IMR-90 (cell line): ENCODE measurements around the gene CCDC102A. TPM values are rescaled to one million over a fixed set of nuclear protein-coding genes. Genes with fewer than 3 reads are reported as not detected.

ENCODE experiments used
- ATAC-seq: fragments of 200-7000 bp; cut with Tn5 transposase; 2 replicates; pipeline ENCODE4 v1.9.1; 2020; ENCODE audit warnings: low read depth, mild to moderate bottlenecking, moderate library complexity
- BruUV-seq: library from RNA; stranded (reverse); fragments of 400-500 nt; replicated peaks from 2 replicates; lab custom pipeline; 2021; lab: Mats Ljungman, UMichigan
- CTCF ChIA-PET: fragments of 300-600 bp; formaldehyde crosslinking; extraction: SDS; loops from one replicate; lab custom pipeline; 2021; ENCODE audit warnings: antibody characterized with exemption; lab: Yijun Ruan, JAX
- POLR2A ChIA-PET: fragments of 300-600 bp; sonication (Branson Sonifier 250); formaldehyde crosslinking; loops from one replicate; lab custom pipeline; 2022; ENCODE audit warnings: antibody characterized with exemption; ENCODE audit not compliant: unreplicated experiment; lab: Charles Lee
- DNase-seq: peaks from one replicate; pipeline ENCODE4 v3.0.0; 2013
- H2AFZ ChIP-seq: replicated peaks from 2 replicates; pipeline ENCODE3; 2013; ENCODE audit warnings: low read length, mild to moderate bottlenecking; ENCODE audit not compliant: poor library complexity
- H2AK5ac ChIP-seq: 2 replicates; pipeline ENCODE4 v1.6.1; 2013; ENCODE audit warnings: low read depth, low read length, inconsistent platforms
- H2AK9ac ChIP-seq: replicated peaks from 2 replicates; pipeline ENCODE3; 2013; ENCODE audit warnings: mild to moderate bottlenecking, low read depth, low read length, moderate library complexity; ENCODE audit not compliant: poor library complexity
- H2BK120ac ChIP-seq: 2 replicates; pipeline ENCODE4 v1.6.1; 2013; ENCODE audit warnings: low read depth, low read length, inconsistent platforms
- H2BK15ac ChIP-seq: 3 replicates; pipeline ENCODE4 v1.6.1; 2013; ENCODE audit warnings: low read depth, low read length, inconsistent platforms
- H2BK20ac ChIP-seq: 2 replicates; pipeline ENCODE4 v1.6.1; 2013; ENCODE audit warnings: low read depth, mild to moderate bottlenecking, inconsistent platforms, low read length, moderate library complexity
- H2BK5ac ChIP-seq: 2 replicates; pipeline ENCODE4 v1.6.1; 2013; ENCODE audit warnings: mild to moderate bottlenecking, low read depth, low read length, inconsistent platforms; ENCODE audit not compliant: poor library complexity, severe bottlenecking
- H3K14ac ChIP-seq: replicated peaks from 2 replicates; pipeline ENCODE4 v1.6.1; 2013; ENCODE audit warnings: low read depth, low read length, inconsistent platforms
- H3K18ac ChIP-seq: 2 replicates; pipeline ENCODE4 v1.6.1; 2013; ENCODE audit warnings: low read depth, low read length, control low read depth
- H3K23ac ChIP-seq: 2 replicates; pipeline ENCODE4 v1.6.1; 2013; ENCODE audit warnings: low read depth, low read length, inconsistent platforms
- H3K27ac ChIP-seq: 2 replicates; pipeline ENCODE4 v1.5.1; 2013; ENCODE audit warnings: mild to moderate bottlenecking, control low read depth, low read length; ENCODE audit not compliant: insufficient read depth
- H3K27me3 ChIP-seq: 2 replicates; pipeline ENCODE4 v1.6.1; 2013; ENCODE audit warnings: low read length; ENCODE audit not compliant: control insufficient read depth, insufficient read depth
- H3K36me3 ChIP-seq: 2 replicates; pipeline ENCODE4 v1.6.1; 2013; ENCODE audit warnings: low read length, mixed read lengths; ENCODE audit not compliant: control insufficient read depth, insufficient read depth
- H3K4ac ChIP-seq: 2 replicates; pipeline ENCODE4 v1.6.1; 2013; ENCODE audit warnings: low read depth, low read length, inconsistent platforms
- H3K4me1 ChIP-seq: 2 replicates; pipeline ENCODE4 v1.6.1; 2013; ENCODE audit warnings: low read length, mixed read lengths; ENCODE audit not compliant: control insufficient read depth, insufficient read depth
- H3K4me2 ChIP-seq: 2 replicates; pipeline ENCODE4 v1.6.1; 2013; ENCODE audit warnings: low read depth, mild to moderate bottlenecking, control low read depth, low read length, moderate library complexity
- H3K4me3 ChIP-seq: 2 replicates; pipeline ENCODE4 v1.5.1; 2013; ENCODE audit warnings: low read depth, mild to moderate bottlenecking, control low read depth, low read length, moderate library complexity; ENCODE audit not compliant: insufficient read depth
- H3K56ac ChIP-seq: 2 replicates; pipeline ENCODE4 v1.6.1; 2013; ENCODE audit warnings: low read length, inconsistent platforms; ENCODE audit not compliant: insufficient read depth; ENCODE audit errors: extremely low read depth
- H3K79me1 ChIP-seq, 2 experiments: 2 replicates each; pipeline ENCODE4 v1.6.1; 2013; ENCODE audit warnings: low read length in 2 of 2, inconsistent platforms in 1 of 2, low read depth in 1 of 2
- H3K9ac ChIP-seq: 2 replicates; pipeline ENCODE4 v1.6.1; 2013; ENCODE audit warnings: low read depth, low read length, control low read depth
- H3K9me1 ChIP-seq: 2 replicates; pipeline ENCODE4 v1.6.1; 2013; ENCODE audit warnings: low read length, inconsistent platforms; ENCODE audit not compliant: insufficient read depth
- H3K9me3 ChIP-seq: 2 replicates; pipeline ENCODE4 v1.6.1; 2013; ENCODE audit warnings: low read length; ENCODE audit not compliant: control insufficient read depth, insufficient read depth
- H4K20me1 ChIP-seq: 2 replicates; pipeline ENCODE4 v1.6.1; 2013; ENCODE audit warnings: low read length, inconsistent platforms; ENCODE audit not compliant: insufficient read depth
- H4K5ac ChIP-seq: 2 replicates; pipeline ENCODE4 v1.6.1; 2013; ENCODE audit warnings: mild to moderate bottlenecking, low read depth, low read length, control low read depth
- H4K8ac ChIP-seq, 2 experiments: 2 replicates each; pipeline ENCODE4 v1.6.1; 2013; ENCODE audit warnings: low read depth in 2 of 2, low read length in 2 of 2, control low read depth in 1 of 2, inconsistent platforms in 1 of 2
- H4K91ac ChIP-seq: 2 replicates; pipeline ENCODE4 v1.6.1; 2013; ENCODE audit warnings: low read depth, low read length, inconsistent platforms; ENCODE audit not compliant: insufficient read depth
- BHLHE40 ChIP-seq: fragments of 150-350 bp; IDR thresholded peaks from 2 replicates; pipeline ENCODE4 v1.6.1; 2016; ENCODE audit warnings: mild to moderate bottlenecking, low read depth, low read length
- CEBPB ChIP-seq: IDR thresholded peaks from 2 replicates; pipeline ENCODE4 v1.6.1; 2012; ENCODE audit warnings: low read depth, low read length, improper control_type of control experiment
- CHD1 ChIP-seq: IDR thresholded peaks from 2 replicates; pipeline ENCODE4 v1.6.1; 2012; ENCODE audit warnings: low read depth, low read length, improper control_type of control experiment
- CTCF ChIP-seq: conservative IDR thresholded peaks from 2 replicates; pipeline ENCODE4 v1.5.1; 2012; ENCODE audit warnings: mild to moderate bottlenecking, low read depth, low read length, improper control_type of control experiment
- ELK1 ChIP-seq: fragments of 150-350 bp; IDR thresholded peaks from 2 replicates; pipeline ENCODE4 v1.6.1; 2016; ENCODE audit warnings: low read depth, mild to moderate bottlenecking, low read length, moderate library complexity, borderline replicate concordance
- MAZ ChIP-seq: IDR thresholded peaks from 2 replicates; pipeline ENCODE4 v1.6.1; 2012; ENCODE audit warnings: low read depth, mild to moderate bottlenecking, low read length, improper control_type of control experiment, moderate library complexity, borderline replicate concordance
- MXI1 ChIP-seq: IDR thresholded peaks from 2 replicates; pipeline ENCODE4 v1.6.1; 2012; ENCODE audit warnings: low read depth, mild to moderate bottlenecking, low read length, moderate library complexity, borderline replicate concordance
- NFE2L2 ChIP-seq: fragments of 150-350 bp; IDR thresholded peaks from 2 replicates; pipeline ENCODE4 v1.6.1; 2016; ENCODE audit warnings: low read depth, mild to moderate bottlenecking, low read length
- RFX5 ChIP-seq: IDR thresholded peaks from 2 replicates; pipeline ENCODE4 v1.8.0; 2012; ENCODE audit warnings: low read depth, mild to moderate bottlenecking, low read length, moderate library complexity
- USF2 ChIP-seq: fragments of 150-350 bp; IDR thresholded peaks from 2 replicates; pipeline ENCODE4 v1.6.1; 2017; ENCODE audit warnings: mild to moderate bottlenecking, antibody characterized with exemption, low read length, low read depth
- WGBS, 2 experiments: methylation state at CpG; one replicate each; pipeline versions ENCODE4 v1.1.5 to v1.1.7; 2013; ENCODE audit warnings: missing lambda C conversion rate in 2 of 2; ENCODE audit not compliant: insufficient read length in 1 of 2; ENCODE audit errors: extremely low coverage in 2 of 2; 5-methylcytosine and 5-hydroxymethylcytosine counted together
- dilution Hi-C: fragments of 300-500 bp; cut with HindIII; formaldehyde crosslinking; loops from one replicate; pipeline ENCODE4 v1.14.3; 2018; ENCODE audit warnings: low sequenced_read_pairs; ENCODE audit not compliant: unreplicated experiment
- in situ Hi-C: fragments of 300-500 bp; cut with MboI; formaldehyde crosslinking; loops from 3 replicates; pipeline ENCODE4 v1.14.3; 2019; ENCODE audit warnings: low sequenced_read_pairs, inconsistent platforms, mixed read lengths
- intact Hi-C: fragments of 100-400 bp; cut with micrococcal nuclease; formaldehyde crosslinking; loops from 2 replicates; pipeline ENCODE4 v1.10.0; 2022
- polyA plus RNA-seq, 3 experiments: library from polyadenylated mRNA; depleted of rRNA; stranded (reverse); fragments of >200 nt; gene quantifications; 2 replicates each; pipeline ENCODE4 v1.2.3, GENCODE V29; 2012; ENCODE audit warnings: low replicate concordance in 1 of 3
- total RNA-seq: library from RNA; depleted of rRNA; stranded (reverse); fragments of >200 nt; gene quantifications from 2 replicates; pipeline ENCODE4 v1.2.3, GENCODE V29; 2012

CCDC102A gene
- total and polyA plus RNA-seq, 2 of the 4 experiments (the other 2 are of a cell fraction), result 5.4 to 8.5 TPM

- Histone ChIP-seq H2AK9ac (no peak overlapping the region), H3K4me1 (no peaks in the 10 kb centered on the region), H3K4ac (no peak overlapping the region), H3K36me3 (peaks cover 3% of the 10 kb centered on the region; the same call in 1 of the 2 replicates), H3K9me1 (no peaks in the 10 kb centered on the region), H3K9me3 (no peaks in the 10 kb centered on the region), H3K23ac (no peak overlapping the region), H2BK5ac (no peak overlapping the region), H2BK120ac (no peak overlapping the region), H3K27me3 (peaks cover 38% of the 10 kb centered on the region), H3K18ac (no peak overlapping the region), H3K4me3 (no peak overlapping the region), H2AK5ac (no peak overlapping the region), H4K91ac (no peak overlapping the region), H3K56ac (no peak overlapping the region), H4K8ac (no peak overlapping the region), H4K20me1 (no peaks in the 10 kb centered on the region), H2BK15ac (no peak overlapping the region), H3K27ac (no peak overlapping the region), H3K14ac (no peak overlapping the region), H3K4me2 (no peak overlapping the region), H2AFZ (peak overlapping the region; percentile 17), H3K9ac (no peak overlapping the region), H3K79me1 (no peaks in the 10 kb centered on the region), H4K5ac (no peak overlapping the region), H2BK20ac (no peak overlapping the region)
- TF ChIP-seq CTCF (no peak), MXI1 (no peak), BHLHE40 (no peak), CEBPB (no peak), CHD1 (no peak), NFE2L2 (no peak), RFX5 (no peak), MAZ (no peak), USF2 (no peak), ELK1 (no peak)
- dilution Hi-C loops, result no loop called here
- DNase-seq (no peak), ATAC-seq (no peak)
- no TSS peak for BruUV-seq
- ChIA-PET POLR2A (no interaction called here), CTCF (interaction anchor here (0.5 to 2.2 kb wide), 3 partner anchors 11 to 14 kb away, joined by 7 to 8 read pairs (median 7); no protein-coding TSS in a partner anchor)
- WGBS, 2 experiments, result no CpG with 5 or more reads among the region's 12 CpGs
- in situ Hi-C loops, result no loop called here
- intact Hi-C loops, result no loop called here
These were observed 27.0 kb downstream of the CCDC102A start for GRCh38 chr16:57509231-57509923.
